ENCODE measurements around the gene TBC1D28. TPM values are rescaled to one million over a fixed set of nuclear protein-coding genes. Genes with fewer than 3 reads are reported as not detected.
"Not testable (repeated sequence)": the region's sequence is repeated elsewhere in the genome, so short reads cannot be mapped to it uniquely, and the experiment has no call there.

TBC1D28 gene
- polyA plus RNA-seq (2013, experiment 1 of 2) = not detected
- polyA plus RNA-seq (2013, experiment 2 of 2) = not detected

GRCh38 chr17:18644291-18644690, at the start of gene TBC1D28:
TSS of gene TBC1D28 (minus strand) at chr17:18644391. CDS start at chr17:18641352, 3,039 bp downstream.
- not testable (repeated sequence) for H3K4me1 ChIP-seq (ENCODE audit: control insufficient read depth, insufficient read depth, low read length, poor library complexity, severe bottlenecking); H3K4me3 ChIP-seq (ENCODE audit: extremely low read depth, insufficient read depth, low read length, poor library complexity, severe bottlenecking); H3K36me3 ChIP-seq (ENCODE audit: control insufficient read depth, insufficient read depth, low read length); H3K9me3 ChIP-seq (ENCODE audit: control insufficient read depth, low read length); H3K27ac ChIP-seq (ENCODE audit: low read depth, low read length, severe bottlenecking)
- 98 to 100% methylated on average over 3 to 7 of the region's 9 CpGs for WGBS, 2 experiments (ENCODE audit: insufficient coverage in 2 of 2)

- WGBS, 2 experiments (ENCODE audit: insufficient coverage in 2 of 2) = no CpG with 5 or more reads among the region's 3 CpGs
Observed at GRCh38 chr17:18682668-18683067, 38.5 kb upstream of the TBC1D28 start.

GRCh38 chr17:18681767-18682571, 37.8 kb upstream of the TBC1D28 start, which contains the start of gene FOXO3B:
TSS of gene FOXO3B (minus strand) at chr17:18682314. CDS start at chr17:18681651, 663 bp downstream.
- H3K4me1 ChIP-seq (ENCODE audit: control insufficient read depth, insufficient read depth, low read length, poor library complexity, severe bottlenecking) = not testable (repeated sequence)
- 0 to 1% methylated on average over 23 to 26 of the region's 58 CpGs for WGBS, 2 experiments (ENCODE audit: insufficient coverage in 2 of 2)
- H3K27ac ChIP-seq (ENCODE audit: low read depth, low read length, severe bottlenecking) = peak within 1 kb of the TSS; percentile 53

More at GRCh38 chr17:18682668-18683067, 38.5 kb upstream of the TBC1D28 start:
- not testable (repeated sequence) for H3K9me3 ChIP-seq (ENCODE audit: control insufficient read depth, low read length); H3K27ac ChIP-seq (ENCODE audit: low read depth, low read length, severe bottlenecking); H3K4me1 ChIP-seq (ENCODE audit: control insufficient read depth, insufficient read depth, low read length, poor library complexity, severe bottlenecking)
- Histone ChIP-seq H3K4me3 (ENCODE audit: extremely low read depth, insufficient read depth, low read length, poor library complexity, severe bottlenecking) (peak overlapping the region; percentile 47), H3K36me3 (ENCODE audit: control insufficient read depth, insufficient read depth, low read length) (peaks cover 20% of the 10 kb centered on the region)

GRCh38 chr17:18677381-18677780, 33.2 kb upstream of the TBC1D28 start:
- 60 to 92% methylated on average over 1 to 4 of the region's 29 CpGs for WGBS, 2 experiments (ENCODE audit: insufficient coverage in 2 of 2)
- not testable (repeated sequence) for H3K4me3 ChIP-seq (ENCODE audit: extremely low read depth, insufficient read depth, low read length, poor library complexity, severe bottlenecking)

More at GRCh38 chr17:18681767-18682571, 37.8 kb upstream of the TBC1D28 start, which contains the start of gene FOXO3B:
- H3K9me3 ChIP-seq (ENCODE audit: control insufficient read depth, low read length) = not testable (repeated sequence)
- Histone ChIP-seq H3K4me3 (ENCODE audit: extremely low read depth, insufficient read depth, low read length, poor library complexity, severe bottlenecking) (peak within 1 kb of the TSS; percentile 47), H3K36me3 (ENCODE audit: control insufficient read depth, insufficient read depth, low read length) (peaks cover 26% of the 10 kb centered on the region)

GRCh38 chr17:18676928-18677327, 32.7 kb upstream of the TBC1D28 start:
- H3K27ac ChIP-seq (ENCODE audit: low read depth, low read length, severe bottlenecking); H3K4me1 ChIP-seq (ENCODE audit: control insufficient read depth, insufficient read depth, low read length, poor library complexity, severe bottlenecking); H3K4me3 ChIP-seq (ENCODE audit: extremely low read depth, insufficient read depth, low read length, poor library complexity, severe bottlenecking); H3K9me3 ChIP-seq (ENCODE audit: control insufficient read depth, low read length): not testable (repeated sequence)
- H3K36me3 ChIP-seq (ENCODE audit: control insufficient read depth, insufficient read depth, low read length) = peaks cover 48% of the 10 kb centered on the region
- no CpG with 5 or more reads among the region's 3 CpGs for WGBS, 2 experiments (ENCODE audit: insufficient coverage in 2 of 2)

More at GRCh38 chr17:18677381-18677780, 33.2 kb upstream of the TBC1D28 start:
- not testable (repeated sequence) for H3K9me3 ChIP-seq (ENCODE audit: control insufficient read depth, low read length); H3K4me1 ChIP-seq (ENCODE audit: control insufficient read depth, insufficient read depth, low read length, poor library complexity, severe bottlenecking); H3K27ac ChIP-seq (ENCODE audit: low read depth, low read length, severe bottlenecking)
- peaks cover 44% of the 10 kb centered on the region for H3K36me3 ChIP-seq (ENCODE audit: control insufficient read depth, insufficient read depth, low read length)

- H3K27ac ChIP-seq (ENCODE audit: low read depth, low read length, severe bottlenecking); H3K4me1 ChIP-seq (ENCODE audit: control insufficient read depth, insufficient read depth, low read length, poor library complexity, severe bottlenecking); H3K4me3 ChIP-seq (ENCODE audit: extremely low read depth, insufficient read depth, low read length, poor library complexity, severe bottlenecking): not testable (repeated sequence)
- Histone ChIP-seq H3K36me3 (ENCODE audit: control insufficient read depth, insufficient read depth, low read length) (peaks cover 63% of the 10 kb centered on the region), H3K9me3 (ENCODE audit: control insufficient read depth, low read length) (peaks cover 29% of the 10 kb centered on the region)
- WGBS, 2 experiments (ENCODE audit: insufficient coverage in 2 of 2) = 98 to 100% methylated on average over 8 to 13 of the region's 102 CpGs
Observed at GRCh38 chr17:18672395-18673227, 28.4 kb upstream of the TBC1D28 start.

- H3K4me1 ChIP-seq (ENCODE audit: control insufficient read depth, insufficient read depth, low read length, poor library complexity, severe bottlenecking); H3K27ac ChIP-seq (ENCODE audit: low read depth, low read length, severe bottlenecking); H3K4me3 ChIP-seq (ENCODE audit: extremely low read depth, insufficient read depth, low read length, poor library complexity, severe bottlenecking): not testable (repeated sequence)
- Histone ChIP-seq H3K9me3 (ENCODE audit: control insufficient read depth, low read length) (peaks cover 25% of the 10 kb centered on the region), H3K36me3 (ENCODE audit: control insufficient read depth, insufficient read depth, low read length) (peaks cover 52% of the 10 kb centered on the region)
- 100% methylated on average over 1 of the region's 1 CpG for WGBS, 2 experiments (ENCODE audit: insufficient coverage in 2 of 2)
Observed at GRCh38 chr17:18668625-18669024, 24.4 kb upstream of the TBC1D28 start.

- WGBS, 2 experiments (ENCODE audit: insufficient coverage in 2 of 2) = 100% methylated on average over 2 of the region's 3 CpGs; no CpG with 5 or more reads in 1 of the 2 experiments
- H3K27ac ChIP-seq (ENCODE audit: low read depth, low read length, severe bottlenecking); H3K4me1 ChIP-seq (ENCODE audit: control insufficient read depth, insufficient read depth, low read length, poor library complexity, severe bottlenecking); H3K4me3 ChIP-seq (ENCODE audit: extremely low read depth, insufficient read depth, low read length, poor library complexity, severe bottlenecking): not testable (repeated sequence)
- H3K36me3 ChIP-seq (ENCODE audit: control insufficient read depth, insufficient read depth, low read length) = peaks cover 43% of the 10 kb centered on the region
- H3K9me3 ChIP-seq (ENCODE audit: control insufficient read depth, low read length) = peaks cover 31% of the 10 kb centered on the region
Observed at GRCh38 chr17:18667535-18667934, 23.3 kb upstream of the TBC1D28 start.

- not testable (repeated sequence) for H3K27ac ChIP-seq (ENCODE audit: low read depth, low read length, severe bottlenecking); H3K4me1 ChIP-seq (ENCODE audit: control insufficient read depth, insufficient read depth, low read length, poor library complexity, severe bottlenecking); H3K4me3 ChIP-seq (ENCODE audit: extremely low read depth, insufficient read depth, low read length, poor library complexity, severe bottlenecking)
- Histone ChIP-seq H3K36me3 (ENCODE audit: control insufficient read depth, insufficient read depth, low read length) (peaks cover 33% of the 10 kb centered on the region), H3K9me3 (ENCODE audit: control insufficient read depth, low read length) (peaks cover 38% of the 10 kb centered on the region)
- WGBS, 2 experiments (ENCODE audit: insufficient coverage in 2 of 2) = no CpG with 5 or more reads among the region's 2 CpGs
Observed at GRCh38 chr17:18666326-18666725, 22.1 kb upstream of the TBC1D28 start.

- WGBS, 2 experiments (ENCODE audit: insufficient coverage in 2 of 2) = 100% methylated on average over 1 of the region's 5 CpGs; no CpG with 5 or more reads in 1 of the 2 experiments
- not testable (repeated sequence) for H3K27ac ChIP-seq (ENCODE audit: low read depth, low read length, severe bottlenecking); H3K4me1 ChIP-seq (ENCODE audit: control insufficient read depth, insufficient read depth, low read length, poor library complexity, severe bottlenecking); H3K36me3 ChIP-seq (ENCODE audit: control insufficient read depth, insufficient read depth, low read length); H3K4me3 ChIP-seq (ENCODE audit: extremely low read depth, insufficient read depth, low read length, poor library complexity, severe bottlenecking)
- peaks cover 19% of the 10 kb centered on the region for H3K9me3 ChIP-seq (ENCODE audit: control insufficient read depth, low read length)
Observed at GRCh38 chr17:18661924-18662624, 17.9 kb upstream of the TBC1D28 start.
